ENCODE results near the gene NCOA7. TPM values are rescaled to one million over a fixed set of nuclear protein-coding genes. Genes with fewer than 3 reads are reported as not detected.

NCOA7 gene
- total and polyA plus RNA-seq, 5 donors from 2014 or later, result 12.6 to 41.9 (median 14.3) TPM

DNA sequence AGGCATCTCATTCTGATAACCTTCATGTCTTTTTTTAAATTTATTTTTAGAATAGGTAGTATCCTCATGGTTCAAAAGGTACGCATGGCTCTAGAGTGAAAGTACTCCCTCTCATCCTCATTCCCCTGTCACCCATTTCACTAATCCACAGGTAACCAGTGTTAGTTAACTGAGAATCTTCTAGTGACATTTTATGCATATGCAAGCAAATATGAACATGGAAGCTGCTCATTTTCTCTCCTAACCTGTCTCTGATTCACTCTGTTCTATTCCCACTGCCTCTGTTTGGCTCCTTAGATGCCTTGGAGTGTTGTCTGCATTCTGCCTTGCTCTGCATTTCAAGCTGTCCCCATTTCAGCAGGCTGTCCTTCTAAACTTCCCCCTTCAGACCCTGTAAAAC is 4.5 kb downstream of the NCOA7 start:
- peaks cover 38% of the 10 kb centered on the region for H3K4me1 ChIP-seq (ENCODE audit: control insufficient read depth, insufficient read depth, low read length, poor library complexity, severe bottlenecking)
- H3K4me3 ChIP-seq (ENCODE audit: low read depth, low read length), result no peak overlapping the region
- no peaks in the 10 kb centered on the region for H3K27me3 ChIP-seq (ENCODE audit: control insufficient read depth, insufficient read depth, low read length)
- no peak for ATAC-seq (ENCODE audit: low read depth in 2 of 2)
- peaks cover 28 to 47% (median 35%) of the 10 kb centered on the region in 4 donors for H3K4me1 Mint-ChIP-seq
- no peaks in the 10 kb centered on the region for H3K9me3 ChIP-seq (ENCODE audit: control insufficient read depth in 2 of 2, low read length in 2 of 2)
- H3K36me3 Mint-ChIP-seq, result peaks cover 8% of the 10 kb centered on the region
- peak overlapping the region in 1 of 3 donors; percentile 15 for H3K27ac Mint-ChIP-seq
- peaks cover 5% of the 10 kb centered on the region for H3K36me3 ChIP-seq (ENCODE audit: control insufficient read depth, insufficient read depth, low read length)
- no peak for DNase-seq
- H3K4me3 Mint-ChIP-seq, result peak overlapping the region in 1 of 4 donors; percentile 36
- no peaks in the 10 kb centered on the region for H3K9me3 Mint-ChIP-seq
- H3K27me3 Mint-ChIP-seq, result no peaks in the 10 kb centered on the region
- H3K27ac ChIP-seq (ENCODE audit: insufficient read depth, low read length, poor library complexity, severe bottlenecking), result no peak overlapping the region

DNA sequence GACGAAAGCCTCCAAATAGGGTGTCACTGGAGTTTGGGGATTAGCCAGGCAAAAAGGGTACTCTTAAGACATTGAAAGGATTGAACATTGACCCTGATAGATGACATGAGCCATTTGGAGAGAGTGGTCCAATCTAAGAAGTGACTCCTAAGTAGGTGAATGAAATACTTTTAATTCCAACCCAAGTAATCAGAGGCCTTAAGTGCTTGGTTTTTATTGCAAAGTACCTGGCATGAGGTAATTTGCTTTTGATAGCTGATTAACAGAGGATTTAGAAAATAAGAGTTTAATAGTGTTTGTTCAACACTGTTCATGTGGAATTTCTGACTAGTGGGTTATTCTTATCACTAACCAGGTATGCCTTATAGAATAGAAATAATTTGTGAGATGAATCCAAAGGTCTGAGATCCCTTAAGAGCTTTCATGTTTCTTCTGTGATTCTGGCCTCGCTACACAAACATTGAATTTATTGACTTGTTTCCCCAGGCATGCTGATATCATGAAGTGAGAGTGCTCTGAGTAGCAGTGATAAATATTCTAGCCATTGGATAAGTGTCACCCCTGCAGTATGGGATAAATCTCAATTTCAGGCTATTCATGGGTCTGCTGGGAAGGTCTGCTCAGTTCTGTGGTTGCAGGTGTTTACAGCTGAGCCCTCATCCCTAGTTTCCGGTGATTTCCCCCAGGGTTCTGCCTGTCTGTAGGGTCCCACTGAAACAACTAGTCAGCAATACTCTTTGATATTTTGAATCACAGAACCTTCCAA is 6.5 kb downstream of the NCOA7 start:
- Mint-ChIP-seq H3K4me1 (peaks cover 27 to 40% (median 34%) of the 10 kb centered on the region in 4 donors), H3K27ac (peak overlapping the region in 1 of 3 donors; percentile 18), H3K9me3 (no peaks in the 10 kb centered on the region), H3K36me3 (peaks cover 11% of the 10 kb centered on the region), H3K4me3 (no peak overlapping the region), H3K27me3 (no peaks in the 10 kb centered on the region)
- Histone ChIP-seq H3K4me3 (ENCODE audit: low read depth, low read length) (no peak overlapping the region), H3K9me3 (ENCODE audit: control insufficient read depth in 2 of 2, low read length in 2 of 2) (no peaks in the 10 kb centered on the region), H3K27me3 (ENCODE audit: control insufficient read depth, insufficient read depth, low read length) (no peaks in the 10 kb centered on the region), H3K36me3 (ENCODE audit: control insufficient read depth, insufficient read depth, low read length) (peaks cover 5% of the 10 kb centered on the region), H3K27ac (ENCODE audit: insufficient read depth, low read length, poor library complexity, severe bottlenecking) (no peak overlapping the region), H3K4me1 (ENCODE audit: control insufficient read depth, insufficient read depth, low read length, poor library complexity, severe bottlenecking) (peaks cover 27% of the 10 kb centered on the region)
- DNase-seq (no peak), ATAC-seq (ENCODE audit: low read depth in 2 of 2) (no peak)

DNA sequence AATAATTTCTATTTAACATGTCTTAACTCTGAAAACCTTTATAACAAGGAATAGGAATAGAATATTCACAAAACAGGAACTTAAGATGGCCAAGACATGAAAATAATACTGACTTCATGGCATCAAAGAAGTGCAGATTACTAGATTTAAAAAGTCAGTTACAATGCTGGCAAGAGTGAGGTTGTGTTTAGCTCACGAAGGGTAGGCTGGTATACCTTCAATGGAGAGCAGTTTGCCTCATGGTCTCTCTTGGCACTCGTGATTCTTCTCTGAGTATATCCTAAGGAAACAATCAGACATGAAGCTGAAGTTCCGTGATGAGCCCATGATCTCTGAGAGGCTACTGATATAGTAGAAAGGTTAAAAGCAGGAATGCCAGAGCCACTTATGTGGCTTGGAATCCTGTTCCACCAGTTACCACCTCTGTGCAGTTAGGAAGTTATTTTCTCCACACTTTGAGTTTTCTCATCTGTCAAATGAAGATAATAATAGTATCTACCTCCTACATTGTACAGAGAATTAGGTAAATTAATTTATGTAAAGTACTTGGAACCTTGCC is 7.2 kb downstream of the NCOA7 start:
- peaks cover 11% of the 10 kb centered on the region for H3K36me3 Mint-ChIP-seq
- no peak for DNase-seq
- Histone ChIP-seq H3K4me1 (ENCODE audit: control insufficient read depth, insufficient read depth, low read length, poor library complexity, severe bottlenecking) (peaks cover 22% of the 10 kb centered on the region), H3K4me3 (ENCODE audit: low read depth, low read length) (no peak overlapping the region), H3K9me3 (ENCODE audit: control insufficient read depth in 2 of 2, low read length in 2 of 2) (no peaks in the 10 kb centered on the region), H3K27me3 (ENCODE audit: control insufficient read depth, insufficient read depth, low read length) (no peaks in the 10 kb centered on the region), H3K36me3 (ENCODE audit: control insufficient read depth, insufficient read depth, low read length) (peaks cover 7% of the 10 kb centered on the region), H3K27ac (ENCODE audit: insufficient read depth, low read length, poor library complexity, severe bottlenecking) (no peak overlapping the region)
- H3K9me3 Mint-ChIP-seq, result no peaks in the 10 kb centered on the region
- peaks cover 27 to 39% (median 30%) of the 10 kb centered on the region in 4 donors for H3K4me1 Mint-ChIP-seq
- ATAC-seq (ENCODE audit: low read depth in 2 of 2), result no peak
- no peak overlapping the region for H3K27ac Mint-ChIP-seq
- H3K27me3 Mint-ChIP-seq, result no peaks in the 10 kb centered on the region
- no peak overlapping the region for H3K4me3 Mint-ChIP-seq

DNA sequence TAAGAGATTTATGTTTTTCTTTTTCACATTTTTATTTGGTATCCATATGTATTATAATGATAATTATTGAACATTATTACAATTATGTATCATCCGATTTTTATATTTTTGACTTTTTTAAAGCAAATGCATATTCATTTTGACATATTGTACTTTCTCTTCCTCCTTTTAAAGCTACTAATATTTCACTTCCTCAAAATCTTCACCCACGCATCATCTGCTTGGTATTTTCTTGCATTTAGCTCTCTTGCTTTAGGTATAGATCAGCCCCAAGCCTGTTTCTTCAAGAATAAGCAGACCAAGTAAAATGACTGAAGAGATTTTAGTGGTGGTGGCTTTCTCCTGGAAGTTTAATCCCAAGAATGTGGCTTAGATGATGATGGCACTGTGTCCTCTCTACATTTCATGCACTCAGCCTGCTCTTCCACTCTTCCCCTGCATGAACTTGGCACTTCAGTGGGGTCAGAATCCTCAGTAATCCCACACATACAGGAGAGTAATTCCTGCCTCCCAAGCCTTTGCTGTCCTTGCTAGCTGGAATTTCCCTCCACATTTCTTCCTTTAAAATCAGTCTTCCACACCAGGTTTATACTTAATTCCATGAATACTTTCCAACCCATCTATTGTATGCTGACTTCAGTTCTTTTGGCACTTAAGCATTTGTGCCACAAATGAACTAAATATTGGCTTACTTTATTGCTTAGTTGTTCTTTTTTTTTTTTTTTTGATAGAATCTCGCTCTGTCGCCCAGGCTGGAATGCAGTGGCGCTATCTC is 8.2 kb downstream of the NCOA7 start:
- Histone ChIP-seq H3K36me3 (ENCODE audit: control insufficient read depth, insufficient read depth, low read length) (peaks cover 7% of the 10 kb centered on the region), H3K4me1 (ENCODE audit: control insufficient read depth, insufficient read depth, low read length, poor library complexity, severe bottlenecking) (peaks cover 19% of the 10 kb centered on the region), H3K4me3 (ENCODE audit: low read depth, low read length) (no peak overlapping the region), H3K9me3 (ENCODE audit: control insufficient read depth in 2 of 2, low read length in 2 of 2) (no peaks in the 10 kb centered on the region), H3K27ac (ENCODE audit: insufficient read depth, low read length, poor library complexity, severe bottlenecking) (no peak overlapping the region), H3K27me3 (ENCODE audit: control insufficient read depth, insufficient read depth, low read length) (no peaks in the 10 kb centered on the region)
- DNase-seq, result no peak
- H3K4me3 Mint-ChIP-seq, result no peak overlapping the region
- H3K4me1 Mint-ChIP-seq, result peaks cover 27 to 38% (median 31%) of the 10 kb centered on the region in 4 donors
- peaks cover 11% of the 10 kb centered on the region for H3K36me3 Mint-ChIP-seq
- ATAC-seq (ENCODE audit: low read depth in 2 of 2), result no peak
- H3K27me3 Mint-ChIP-seq, result no peaks in the 10 kb centered on the region
- no peaks in the 10 kb centered on the region for H3K9me3 Mint-ChIP-seq
- H3K27ac Mint-ChIP-seq, result no peak overlapping the region

DNA sequence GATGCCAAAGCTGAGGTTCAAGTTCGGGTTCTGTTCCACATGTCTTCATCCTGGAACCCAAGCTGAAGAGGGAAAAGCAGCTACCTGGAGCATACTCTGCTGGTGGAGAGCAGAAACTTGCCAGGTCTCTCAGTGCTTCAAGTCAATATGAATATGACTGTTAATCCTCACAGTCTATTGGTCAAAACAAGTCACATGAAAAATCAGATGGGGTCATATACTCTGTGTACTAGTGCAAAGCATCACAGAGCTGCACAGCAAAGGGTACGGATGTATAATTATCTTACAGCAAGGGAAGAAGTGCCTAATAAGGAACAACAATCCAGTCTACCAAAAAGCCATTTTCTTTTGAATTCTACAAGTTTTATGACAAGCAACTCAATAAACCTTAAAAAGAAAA is 11.6 kb downstream of the NCOA7 start:
- Mint-ChIP-seq H3K9me3 (no peaks in the 10 kb centered on the region), H3K4me3 (no peak overlapping the region), H3K27me3 (no peaks in the 10 kb centered on the region), H3K4me1 (peaks cover 32 to 49% (median 41%) of the 10 kb centered on the region in 4 donors), H3K27ac (no peak overlapping the region), H3K36me3 (peaks cover 9% of the 10 kb centered on the region)
- Histone ChIP-seq H3K27me3 (ENCODE audit: control insufficient read depth, insufficient read depth, low read length) (no peaks in the 10 kb centered on the region), H3K9me3 (ENCODE audit: control insufficient read depth in 2 of 2, low read length in 2 of 2) (no peaks in the 10 kb centered on the region), H3K36me3 (ENCODE audit: control insufficient read depth, insufficient read depth, low read length) (peaks cover 7% of the 10 kb centered on the region), H3K4me1 (ENCODE audit: control insufficient read depth, insufficient read depth, low read length, poor library complexity, severe bottlenecking) (peaks cover 32% of the 10 kb centered on the region), H3K27ac (ENCODE audit: insufficient read depth, low read length, poor library complexity, severe bottlenecking) (no peak overlapping the region), H3K4me3 (ENCODE audit: low read depth, low read length) (no peak overlapping the region)
- no peak for ATAC-seq (ENCODE audit: low read depth in 2 of 2)
- no peak for DNase-seq

DNA sequence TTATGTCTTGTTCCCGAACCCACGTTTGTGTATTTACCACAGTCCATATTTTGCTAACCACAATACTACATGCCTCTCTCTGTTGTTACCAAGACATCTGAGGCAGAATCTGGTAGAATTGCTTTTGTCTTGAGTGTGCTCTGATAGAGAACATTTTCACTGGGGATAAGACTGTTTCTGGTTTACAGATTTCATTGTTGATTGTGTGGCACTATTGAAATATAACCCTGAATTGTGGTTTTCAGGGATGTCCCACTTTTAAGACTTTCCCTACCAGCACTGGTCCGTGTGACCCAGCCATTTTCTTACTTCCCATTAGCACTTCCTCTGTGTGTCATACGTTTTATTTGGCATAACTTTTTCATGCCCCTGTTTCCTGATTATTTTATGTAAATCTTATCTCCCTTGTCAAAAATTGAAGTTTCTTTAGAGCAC is 12.2 kb downstream of the NCOA7 start:
- peaks cover 35 to 55% (median 44%) of the 10 kb centered on the region in 4 donors for H3K4me1 Mint-ChIP-seq
- H3K4me3 Mint-ChIP-seq, result no peak overlapping the region
- peak overlapping the region in 1 of 3 donors; percentile 50 for H3K27ac Mint-ChIP-seq
- no peak overlapping the region for H3K4me3 ChIP-seq (ENCODE audit: low read depth, low read length)
- peaks cover 37% of the 10 kb centered on the region for H3K4me1 ChIP-seq (ENCODE audit: control insufficient read depth, insufficient read depth, low read length, poor library complexity, severe bottlenecking)
- no peaks in the 10 kb centered on the region for H3K27me3 Mint-ChIP-seq
- no peak for DNase-seq
- no peaks in the 10 kb centered on the region for H3K27me3 ChIP-seq (ENCODE audit: control insufficient read depth, insufficient read depth, low read length)
- no peaks in the 10 kb centered on the region for H3K9me3 Mint-ChIP-seq
- ATAC-seq (ENCODE audit: low read depth in 2 of 2), result no peak
- no peaks in the 10 kb centered on the region for H3K9me3 ChIP-seq (ENCODE audit: control insufficient read depth in 2 of 2, low read length in 2 of 2)
- peaks cover 9% of the 10 kb centered on the region for H3K36me3 Mint-ChIP-seq
- no peak overlapping the region for H3K27ac ChIP-seq (ENCODE audit: insufficient read depth, low read length, poor library complexity, severe bottlenecking)
- H3K36me3 ChIP-seq (ENCODE audit: control insufficient read depth, insufficient read depth, low read length), result peaks cover 7% of the 10 kb centered on the region

DNA sequence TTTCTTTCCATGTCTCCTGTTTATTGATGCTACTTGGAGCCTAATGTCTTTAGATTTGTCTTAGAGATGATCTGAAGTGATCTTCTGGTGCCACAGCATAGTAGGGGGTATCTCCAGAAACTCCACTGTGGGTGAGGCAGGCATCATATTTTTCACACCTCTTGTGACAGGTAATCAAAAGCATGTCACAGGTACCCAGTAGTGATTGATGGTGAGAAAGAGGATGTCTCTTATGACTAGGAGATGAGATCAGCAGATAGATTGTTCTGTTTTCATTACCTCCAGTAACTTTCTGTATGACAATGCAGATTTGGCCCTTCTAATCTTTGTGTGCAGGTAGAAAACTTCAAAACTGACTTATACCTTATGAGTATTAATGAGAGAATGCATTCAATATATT is 13.5 kb downstream of the NCOA7 start:
- peaks cover 40% of the 10 kb centered on the region for H3K4me1 ChIP-seq (ENCODE audit: control insufficient read depth, insufficient read depth, low read length, poor library complexity, severe bottlenecking)

More for the DNA sequence above, 13.5 kb downstream of the NCOA7 start:
- peak in 2 of 3 donors; percentile 44 to 75 for DNase-seq
- no peaks in the 10 kb centered on the region for H3K9me3 ChIP-seq (ENCODE audit: control insufficient read depth in 2 of 2, low read length in 2 of 2)
- H3K27ac ChIP-seq (ENCODE audit: insufficient read depth, low read length, poor library complexity, severe bottlenecking), result peak overlapping the region; percentile 50
- peaks cover 3% of the 10 kb centered on the region for H3K36me3 ChIP-seq (ENCODE audit: control insufficient read depth, insufficient read depth, low read length)
- no peaks in the 10 kb centered on the region for H3K27me3 Mint-ChIP-seq
- no peak overlapping the region for H3K4me3 ChIP-seq (ENCODE audit: low read depth, low read length)
- peak; percentile 51 to 52 for ATAC-seq (ENCODE audit: low read depth in 2 of 2)
- H3K27me3 ChIP-seq (ENCODE audit: control insufficient read depth, insufficient read depth, low read length), result no peaks in the 10 kb centered on the region
- peaks cover 30 to 61% (median 47%) of the 10 kb centered on the region in 4 donors for H3K4me1 Mint-ChIP-seq
- H3K27ac Mint-ChIP-seq, result peak overlapping the region in 2 of 3 donors; percentile 37 to 74
- H3K4me3 Mint-ChIP-seq, result peak overlapping the region in 2 of 4 donors; percentile 2 to 4
- H3K9me3 Mint-ChIP-seq, result no peaks in the 10 kb centered on the region
- peaks cover 13% of the 10 kb centered on the region for H3K36me3 Mint-ChIP-seq

Measured in CD4-positive, CD25-positive, alpha-beta regulatory T cell (primary cell).